IPS-NIHi7 (cell line): ENCODE results near the gene MEX3B.
"Not testable (repeated sequence)": the region's sequence is repeated elsewhere in the genome, so short reads cannot be mapped to it uniquely, and the experiment has no call there.

Experiments
- DNase-seq: peaks from one replicate; pipeline ENCODE4 v3.0.0; 2012; ENCODE audit warnings: mixed read lengths; ENCODE audit errors: extremely low spot score

Gene MEX3B

GRCh38 chr15:82048811-82049210 lies 3.0 kb upstream of the MEX3B start:
- no peak for DNase-seq

- no peak for DNase-seq
Observed at GRCh38 chr15:82047453-82048400, 1.9 kb upstream of the MEX3B start.

GRCh38 chr15:82046666-82047452 lies 1.0 kb upstream of the MEX3B start:
- peak; percentile 87 for DNase-seq

GRCh38 chr15:82045179-82045891 lies 483 bp downstream of the MEX3B start:
- peak; percentile 56 for DNase-seq

GRCh38 chr15:82044373-82045178 lies 1.2 kb downstream of the MEX3B start:
- DNase-seq: peak; percentile 53

GRCh38 chr15:82043796-82044372 lies 1.9 kb downstream of the MEX3B start:
- DNase-seq: no peak

GRCh38 chr15:82043130-82043673 lies 2.6 kb downstream of the MEX3B start:
- DNase-seq: no peak

GRCh38 chr15:82040862-82041261 lies 5.0 kb downstream of the MEX3B start:
- DNase-seq: peak; percentile 80

GRCh38 chr15:82040390-82040789 lies 5.4 kb downstream of the MEX3B start:
- no peak for DNase-seq

- DNase-seq: no peak
Observed at GRCh38 chr15:82039871-82040270, 5.9 kb downstream of the MEX3B start.

- DNase-seq: no peak
Observed at GRCh38 chr15:82036461-82036860, 9.4 kb downstream of the MEX3B start.

GRCh38 chr15:82031871-82032270 lies 13.9 kb downstream of the MEX3B start:
- DNase-seq: no peak

GRCh38 chr15:82030176-82030575 lies 15.6 kb downstream of the MEX3B start:
- no peak for DNase-seq

GRCh38 chr15:82028163-82028562 lies 17.7 kb downstream of the MEX3B start:
- not testable (repeated sequence) for DNase-seq

GRCh38 chr15:82021992-82022391 lies 23.8 kb downstream of the MEX3B start:
- no peak for DNase-seq

GRCh38 chr15:82020625-82021394 lies 25.0 kb downstream of the MEX3B start:
- no peak for DNase-seq

GRCh38 chr15:82018201-82018600 lies 27.6 kb downstream of the MEX3B start:
- no peak for DNase-seq

GRCh38 chr15:82017656-82018055 lies 28.2 kb downstream of the MEX3B start:
- no peak for DNase-seq

- DNase-seq: no peak
Observed at GRCh38 chr15:82014989-82015388, 30.8 kb downstream of the MEX3B start.

GRCh38 chr15:82012908-82013307 lies 32.9 kb downstream of the MEX3B start:
- DNase-seq: no peak
